SW480 (cell line): Measurements from ENCODE around the gene FOXN4.

ENCODE experiments used
- DNase-seq: peaks from one replicate; pipeline ENCODE4 v3.0.0-alpha.2; 2016; ENCODE audit warnings: low spot score

The FOXN4 gene

DNA sequence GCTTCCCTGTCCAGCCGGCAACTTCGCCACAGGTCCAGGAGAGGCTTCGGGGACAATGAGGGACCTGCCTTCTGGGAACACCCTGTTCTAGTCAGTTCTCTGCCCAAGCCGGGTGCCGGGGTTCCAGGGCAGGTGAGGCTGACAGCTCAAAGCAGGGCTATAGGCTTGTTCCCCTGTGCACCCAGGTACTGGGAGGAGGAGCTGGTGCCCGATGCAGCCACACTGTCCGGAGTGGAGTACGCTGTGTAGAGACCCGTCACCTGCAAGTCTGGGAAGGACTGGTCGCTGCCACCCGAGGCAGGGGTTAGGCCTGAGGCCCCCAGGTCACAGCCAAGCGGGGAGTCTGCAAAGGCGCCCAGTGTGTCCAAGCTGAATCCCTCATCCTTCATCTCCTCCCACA is 29.6 kb downstream of the FOXN4 start:
- no peak for DNase-seq

DNA sequence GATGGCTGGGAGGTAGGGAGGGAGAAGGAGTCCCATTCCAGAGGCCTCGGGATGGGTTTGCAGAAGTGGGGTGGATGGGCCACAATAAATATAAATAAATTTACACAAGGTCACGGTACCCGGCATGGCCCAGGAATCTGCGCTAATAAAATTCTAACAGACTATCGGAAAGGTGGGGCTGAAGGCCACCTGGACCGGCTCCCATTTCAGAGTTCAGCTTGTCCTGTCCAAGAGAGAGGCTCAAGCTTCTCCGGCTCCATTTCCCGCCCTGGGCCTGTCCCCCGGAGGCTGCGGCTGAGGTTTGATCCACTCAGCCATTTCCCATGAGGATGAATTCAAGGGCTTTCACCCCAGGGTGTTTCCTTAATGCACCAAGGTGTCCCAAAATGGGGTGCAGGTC is 30.2 kb downstream of the FOXN4 start:
- no peak for DNase-seq

DNA sequence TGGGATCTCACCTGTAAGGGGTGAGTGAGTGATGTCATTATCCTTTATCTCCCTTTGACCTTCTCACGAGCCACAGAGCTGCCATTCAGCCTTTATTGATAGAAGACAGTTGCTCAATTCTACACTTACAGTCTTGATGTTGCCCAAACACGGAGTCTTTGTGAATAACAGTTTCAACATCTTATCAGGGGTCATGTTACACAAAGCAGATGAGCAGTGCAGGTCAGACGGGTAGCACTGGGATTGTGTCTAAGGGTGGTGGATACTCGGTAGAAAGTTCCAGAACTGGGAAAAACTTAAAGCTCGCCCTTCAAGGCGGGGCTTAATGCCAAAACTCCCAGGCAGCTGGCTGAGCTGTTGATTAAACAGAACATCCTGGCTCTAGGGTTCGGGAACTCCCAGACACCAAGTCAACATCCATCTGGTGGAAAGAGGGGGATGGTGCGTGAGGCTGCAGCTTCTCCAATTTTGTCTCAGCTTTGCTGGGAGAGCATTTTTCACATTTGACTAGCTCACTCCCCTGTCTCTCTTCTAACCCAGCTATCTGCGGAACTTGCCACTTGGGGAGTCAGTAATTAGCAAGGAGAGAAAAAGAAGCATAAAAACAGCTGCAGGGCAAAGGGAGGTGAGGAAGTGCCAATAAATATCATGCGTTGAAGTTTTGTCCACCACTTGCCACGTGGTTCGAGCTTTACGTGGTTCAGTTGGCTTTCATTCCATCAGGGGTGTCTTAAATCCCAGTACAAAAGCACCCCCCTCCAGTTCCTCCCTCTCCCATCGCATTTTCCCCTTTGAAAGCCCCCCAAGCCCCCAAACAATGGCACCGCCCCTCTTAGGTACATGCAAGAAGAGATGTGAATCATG is 31.0 kb downstream of the FOXN4 start:
- no peak for DNase-seq

DNA sequence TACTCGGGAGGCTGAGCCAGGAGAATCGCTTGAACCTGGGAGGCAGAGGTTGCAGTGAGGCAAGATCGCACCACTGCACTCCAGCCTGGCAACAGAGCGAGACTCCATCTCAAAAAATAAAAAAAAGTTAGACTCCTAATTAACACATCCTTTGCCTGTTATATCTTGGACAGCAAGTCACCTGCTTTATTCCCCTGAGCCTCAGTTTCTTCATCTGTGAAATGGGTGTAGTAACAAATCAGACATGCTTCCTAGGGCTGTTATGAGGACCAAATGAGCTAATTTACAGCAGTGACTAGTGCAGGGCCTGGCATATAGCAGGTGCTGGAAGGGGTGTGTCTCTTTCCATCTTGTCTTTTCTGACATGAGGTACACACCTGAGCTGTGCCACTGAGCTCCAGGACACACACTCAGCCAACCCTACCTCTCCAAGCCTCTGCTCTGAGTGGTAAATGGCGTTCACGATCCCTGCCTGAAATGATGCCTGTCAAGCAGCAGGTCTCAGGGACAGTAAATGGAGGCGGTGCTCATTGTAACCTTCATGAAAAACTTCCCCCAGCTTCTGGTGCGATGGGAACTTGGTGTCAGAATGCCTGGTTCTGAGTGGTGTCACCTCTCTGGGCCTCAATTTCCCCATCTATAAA is 31.7 kb downstream of the FOXN4 start:
- no peak for DNase-seq

DNA sequence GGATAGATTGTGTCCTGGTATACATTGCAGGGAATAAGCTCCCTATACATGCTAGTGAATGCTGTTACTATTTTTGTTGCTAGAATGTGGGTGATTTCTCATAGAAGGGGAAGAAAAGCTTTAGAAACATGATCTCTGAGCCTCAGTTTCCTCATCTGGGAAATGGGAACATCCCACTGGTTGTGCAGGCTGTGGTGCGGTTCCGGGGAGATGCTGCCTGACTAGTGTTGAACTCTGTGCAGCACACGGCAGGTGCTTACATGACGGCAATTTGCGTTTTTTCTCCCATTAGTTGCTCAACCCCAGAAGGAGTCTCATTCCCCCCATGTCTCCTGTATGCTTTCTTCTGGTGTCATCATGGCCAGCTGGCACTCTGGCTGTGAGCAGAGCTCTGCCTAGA is 32.9 kb downstream of the FOXN4 start:
- DNase-seq: no peak

DNA sequence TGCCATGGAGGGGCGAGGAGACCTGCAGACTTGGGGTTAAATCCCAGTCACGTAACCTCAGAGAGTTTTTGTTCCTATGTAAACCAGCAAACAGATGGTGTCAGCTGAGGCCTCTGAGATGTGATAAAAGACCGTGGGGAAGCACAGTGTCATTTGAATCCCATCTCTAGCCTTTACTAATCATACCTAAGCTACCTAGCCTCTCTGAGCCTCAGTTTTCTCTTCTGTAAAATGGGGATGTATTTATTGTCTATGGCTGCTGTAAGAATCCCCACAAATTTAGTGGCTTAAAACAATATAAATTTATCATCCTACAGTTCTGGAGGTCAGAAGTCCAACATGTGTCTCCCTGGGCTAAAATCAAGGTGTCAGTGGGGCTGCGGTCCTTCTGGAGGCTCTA is 33.9 kb downstream of the FOXN4 start:
- no peak for DNase-seq

DNA sequence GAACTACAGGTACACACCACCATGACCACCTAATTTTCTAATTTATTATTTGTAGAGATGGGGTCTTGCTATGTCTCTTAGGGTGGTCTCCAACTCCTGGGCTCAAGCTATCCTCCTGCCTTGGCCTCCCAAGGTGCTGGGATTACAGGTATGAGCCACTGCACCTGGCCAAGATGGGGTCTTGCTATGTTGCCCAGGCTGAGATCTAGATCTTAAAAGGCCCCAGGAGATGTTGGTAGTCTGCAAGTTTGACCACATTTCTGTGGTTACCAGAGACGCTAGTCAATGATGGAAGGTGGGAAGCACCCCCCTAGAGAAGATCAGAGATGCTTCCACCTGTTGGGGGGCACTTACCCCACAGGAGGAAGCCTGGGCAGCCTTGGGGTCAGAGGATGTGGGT is 34.7 kb downstream of the FOXN4 start:
- DNase-seq: no peak

DNA sequence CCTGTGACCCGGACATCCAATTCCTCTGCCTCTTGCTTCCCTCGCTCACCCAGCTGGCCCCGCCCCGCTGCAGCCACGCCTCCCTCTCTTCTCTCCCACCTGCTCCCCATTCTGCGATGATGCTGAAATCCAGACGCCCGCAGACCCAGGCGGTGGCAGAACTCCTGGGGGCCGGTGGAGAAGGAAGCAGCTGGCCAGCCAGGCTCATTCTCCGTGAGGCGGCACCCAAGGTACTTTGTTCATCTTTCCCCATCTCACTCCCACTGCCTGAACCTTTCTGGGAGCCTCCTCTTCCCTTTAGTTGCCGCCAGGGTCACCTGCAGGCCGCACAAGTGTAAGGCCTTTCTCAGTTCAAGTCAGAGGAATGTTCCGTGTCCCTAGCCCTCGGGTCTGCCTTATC is 35.7 kb downstream of the FOXN4 start:
- DNase-seq: no peak

DNA sequence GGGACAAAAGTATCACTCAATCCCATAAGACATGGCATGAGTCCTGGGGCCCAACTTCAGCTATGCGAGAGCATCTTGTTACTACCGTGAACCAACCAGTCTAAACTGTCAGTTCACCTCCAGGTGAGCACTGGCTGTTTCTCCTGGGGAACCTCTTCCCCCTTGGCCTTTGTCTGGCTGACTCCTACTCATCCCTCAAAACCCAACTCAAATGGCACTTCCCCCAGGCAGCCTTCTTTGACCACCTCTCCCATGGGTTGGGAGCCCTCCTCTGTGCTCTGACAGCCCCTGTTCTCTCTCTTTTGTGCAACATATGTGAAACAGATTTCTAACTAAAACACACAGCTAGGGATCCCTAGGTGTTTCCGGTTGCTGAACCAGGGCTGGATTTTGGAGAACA is 37.7 kb downstream of the FOXN4 start:
- no peak for DNase-seq

DNA sequence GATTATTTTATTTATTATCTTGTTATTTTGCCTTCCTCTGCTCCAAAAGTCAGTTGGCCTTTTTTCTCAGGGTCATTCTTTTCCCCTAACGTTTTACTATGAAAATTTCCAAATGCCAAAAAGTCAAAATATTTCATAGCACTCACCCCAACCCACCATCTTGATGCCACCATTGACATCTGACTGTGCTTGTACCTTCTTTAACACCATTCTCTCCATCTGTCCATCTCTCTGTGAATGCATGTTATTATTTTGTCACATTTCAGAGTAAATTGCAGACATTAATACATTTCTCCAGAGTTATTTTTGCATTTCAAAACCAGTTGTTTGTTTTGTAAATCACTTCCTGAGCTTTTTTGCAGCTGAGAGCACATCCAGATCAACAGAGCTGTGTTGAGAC is 38.6 kb downstream of the FOXN4 start:
- no peak for DNase-seq

DNA sequence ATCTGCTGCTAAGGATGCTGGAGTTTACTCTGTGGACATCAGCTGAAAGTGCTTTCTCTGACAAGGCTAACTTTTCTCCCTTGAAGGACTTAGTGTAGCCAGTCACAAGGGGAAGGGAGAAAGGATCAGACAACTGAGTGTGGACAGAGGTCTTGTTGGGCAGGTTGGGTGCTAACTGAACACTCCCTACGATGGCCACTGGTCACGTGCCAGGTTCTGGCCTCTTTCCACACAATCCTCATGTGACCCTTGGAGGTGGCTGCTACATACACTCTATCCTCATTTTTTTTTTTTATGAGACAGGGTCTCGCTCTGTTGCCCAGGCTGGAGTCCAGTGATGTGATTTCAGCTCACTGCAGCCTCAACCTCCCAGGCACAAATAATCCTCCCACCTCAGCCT is 39.7 kb downstream of the FOXN4 start:
- no peak for DNase-seq

DNA sequence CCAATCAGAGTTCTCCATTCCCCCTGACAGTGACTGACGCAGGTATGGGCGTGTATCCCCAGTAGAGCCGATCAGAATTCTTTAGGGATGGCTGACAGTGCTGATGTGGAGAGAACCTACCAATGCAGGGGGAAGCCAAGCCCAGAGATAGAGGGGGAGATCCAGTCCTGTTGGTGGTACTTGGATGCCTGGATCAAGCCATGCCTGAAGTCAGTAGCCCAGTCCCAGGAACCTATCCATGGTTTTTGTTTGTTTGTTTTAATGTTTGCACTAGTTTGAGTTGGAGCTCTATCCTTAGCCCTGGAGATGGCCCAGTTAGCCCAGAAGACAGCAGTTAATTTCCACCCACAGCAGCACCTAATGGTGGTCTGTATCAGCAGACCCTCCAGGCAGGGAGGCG is 40.2 kb downstream of the FOXN4 start:
- DNase-seq: no peak

DNA sequence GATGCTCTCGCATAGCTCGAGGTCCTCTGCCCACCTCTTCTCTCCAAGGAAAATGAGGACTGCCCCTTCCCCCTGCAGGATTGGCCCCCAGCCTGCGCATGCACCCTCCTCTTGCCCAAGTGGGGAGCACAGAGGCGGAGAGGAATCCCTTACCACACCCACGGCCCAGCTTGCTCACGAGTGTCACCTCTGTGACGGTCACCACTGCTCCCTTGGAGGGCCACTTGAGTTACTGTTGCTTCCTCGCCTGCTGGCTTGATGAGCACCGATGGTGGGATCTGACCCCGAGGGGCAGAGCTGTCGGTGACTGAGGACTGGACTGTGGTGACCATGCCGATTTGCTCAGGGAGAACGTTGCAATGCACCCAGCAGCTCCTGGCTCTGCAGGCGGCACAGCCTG is 41.7 kb downstream of the FOXN4 start:
- no peak for DNase-seq

DNA sequence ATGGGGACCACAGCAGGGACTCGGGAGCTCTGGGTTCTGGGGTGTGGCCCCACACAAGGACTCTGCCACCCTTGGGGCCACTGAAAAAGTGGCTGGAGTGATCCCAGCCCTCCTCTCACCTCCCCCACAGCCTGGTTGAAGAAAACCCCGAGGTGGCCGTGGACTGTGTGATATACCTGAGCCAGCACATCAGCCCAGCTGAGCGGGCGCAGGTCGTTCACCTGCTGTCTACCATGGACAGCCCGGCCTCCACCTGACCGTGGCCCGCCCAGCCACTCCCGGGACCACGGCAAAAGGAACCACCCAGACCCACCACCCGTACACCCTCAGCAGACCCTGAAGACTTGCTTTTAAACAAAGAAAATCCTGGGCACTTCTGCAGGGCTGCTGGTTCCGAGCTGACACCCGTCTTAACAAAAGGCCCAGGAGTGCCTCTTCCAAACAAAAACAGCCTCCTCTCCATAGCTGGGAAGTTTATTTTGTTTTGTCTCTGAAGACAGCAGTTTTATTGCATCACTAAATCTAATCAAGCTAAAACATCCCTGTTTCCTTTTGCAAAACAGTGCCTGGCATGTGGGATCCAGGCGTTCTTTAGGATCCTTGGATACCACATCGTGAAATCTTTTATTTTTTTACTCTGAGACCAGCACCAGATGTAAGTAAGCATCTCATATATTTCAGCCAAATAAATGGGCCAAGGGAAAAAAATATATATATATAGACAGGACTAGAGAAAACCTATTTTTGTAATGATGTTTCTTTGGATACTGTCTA is 42.8 kb downstream of the FOXN4 start:
- no peak for DNase-seq

DNA sequence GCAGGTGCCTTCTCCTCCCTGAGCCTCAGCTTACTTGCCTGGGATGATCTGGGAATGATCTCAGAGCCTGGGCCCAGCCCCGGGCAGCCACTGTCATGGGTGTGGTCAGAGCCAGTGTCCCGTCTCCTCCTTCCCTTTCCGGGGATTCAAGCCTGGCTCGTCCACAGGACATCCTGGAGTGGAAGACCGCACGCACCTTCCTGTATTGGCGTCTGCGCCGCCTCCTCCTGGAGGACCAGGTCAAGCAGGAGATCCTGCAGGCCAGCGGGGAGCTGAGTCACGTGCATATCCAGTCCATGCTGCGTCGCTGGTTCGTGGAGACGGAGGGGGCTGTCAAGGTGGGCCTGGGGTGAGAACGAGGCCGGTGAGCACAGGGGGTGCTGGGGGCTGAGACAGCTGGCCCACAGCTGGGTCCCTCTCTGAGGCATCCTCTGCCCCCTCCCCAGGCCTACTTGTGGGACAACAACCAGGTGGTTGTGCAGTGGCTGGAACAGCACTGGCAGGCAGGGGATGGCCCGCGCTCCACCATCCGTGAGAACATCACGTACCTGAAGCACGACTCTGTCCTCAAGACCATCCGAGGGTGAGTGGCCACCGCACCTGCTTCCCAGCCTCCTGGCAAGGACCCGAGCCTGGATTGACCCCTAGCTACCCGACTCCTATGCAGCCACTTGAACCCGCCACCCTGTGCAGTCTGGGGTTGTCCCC is 44.0 kb downstream of the FOXN4 start:
- DNase-seq: no peak

DNA sequence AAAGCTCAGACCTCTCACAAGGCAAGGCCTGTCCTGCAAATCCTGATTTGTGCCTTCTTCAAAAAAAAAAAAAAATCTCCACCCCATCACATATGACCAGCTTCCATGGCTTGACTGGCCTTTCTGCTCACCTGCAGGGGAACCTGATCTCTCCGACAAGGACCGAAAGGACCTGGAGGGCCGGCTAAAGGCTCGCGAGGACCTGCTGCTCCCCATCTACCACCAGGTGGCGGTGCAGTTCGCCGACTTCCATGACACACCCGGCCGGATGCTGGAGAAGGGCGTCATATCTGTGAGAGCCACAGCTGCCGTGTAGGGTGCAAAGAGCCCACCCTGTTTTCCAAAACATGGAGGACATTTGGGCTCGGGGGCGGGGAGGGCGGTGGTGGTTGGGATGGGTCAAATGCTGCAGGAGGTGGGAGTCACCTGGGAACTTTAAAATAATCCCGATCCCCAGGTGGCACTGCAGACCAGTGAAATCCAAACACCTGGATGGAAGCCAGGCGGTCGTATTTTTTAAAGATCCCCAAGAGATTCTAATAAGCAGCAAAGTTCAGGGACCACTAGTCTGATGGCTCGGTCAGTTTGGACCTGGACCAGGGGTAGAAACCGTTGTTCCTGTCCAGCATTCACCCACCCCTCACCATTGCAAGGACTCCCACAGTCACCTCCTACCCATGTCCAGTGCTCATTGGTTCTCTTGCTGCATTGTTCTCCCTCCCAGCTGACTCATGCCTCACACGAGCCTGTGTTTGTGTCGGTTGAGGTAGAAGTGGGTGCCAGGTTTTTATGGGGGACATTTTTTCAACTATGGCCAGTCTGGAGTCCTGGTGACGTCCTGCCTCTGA is 44.8 kb downstream of the FOXN4 start:
- DNase-seq: peak; percentile 71

DNA sequence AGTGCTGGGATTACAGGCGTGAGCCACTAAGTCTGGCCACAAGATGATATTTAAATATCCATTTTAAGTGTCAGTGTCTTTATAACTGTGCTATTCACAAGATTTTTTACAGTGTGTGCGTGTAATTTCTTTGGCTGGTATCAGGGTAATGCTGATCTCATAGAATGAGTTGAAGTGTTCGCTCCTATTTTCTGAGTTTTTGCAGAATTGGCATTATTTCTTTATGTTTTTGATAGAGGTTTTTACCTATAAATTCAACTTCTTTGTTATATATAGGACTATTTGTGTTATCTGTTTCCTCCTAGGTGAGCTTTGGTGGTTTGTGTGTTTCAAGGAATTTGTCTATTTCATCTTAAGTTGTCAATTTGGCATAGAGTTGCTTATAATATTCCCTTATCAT is 45.6 kb downstream of the FOXN4 start:
- DNase-seq: no peak

DNA sequence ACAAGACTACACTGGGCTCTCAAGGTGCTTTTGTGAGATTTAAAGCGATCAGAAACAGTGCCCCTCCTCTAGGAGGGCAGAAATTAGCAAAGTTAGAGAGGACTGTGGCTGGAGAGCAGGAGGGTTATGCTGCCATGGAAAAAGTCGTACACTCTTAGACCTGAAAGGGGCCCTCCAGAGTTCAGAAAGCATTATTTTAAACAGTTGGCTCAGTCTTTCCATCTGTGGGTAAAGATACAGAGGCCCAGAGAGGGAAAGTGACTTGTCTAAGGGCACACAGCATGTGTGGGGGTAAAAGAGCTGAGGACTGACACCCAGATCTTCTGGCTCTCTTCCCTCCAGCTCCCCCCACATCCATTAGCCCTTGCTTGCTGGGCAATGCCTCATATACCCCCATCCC is 47.1 kb downstream of the FOXN4 start:
- DNase-seq: no peak

DNA sequence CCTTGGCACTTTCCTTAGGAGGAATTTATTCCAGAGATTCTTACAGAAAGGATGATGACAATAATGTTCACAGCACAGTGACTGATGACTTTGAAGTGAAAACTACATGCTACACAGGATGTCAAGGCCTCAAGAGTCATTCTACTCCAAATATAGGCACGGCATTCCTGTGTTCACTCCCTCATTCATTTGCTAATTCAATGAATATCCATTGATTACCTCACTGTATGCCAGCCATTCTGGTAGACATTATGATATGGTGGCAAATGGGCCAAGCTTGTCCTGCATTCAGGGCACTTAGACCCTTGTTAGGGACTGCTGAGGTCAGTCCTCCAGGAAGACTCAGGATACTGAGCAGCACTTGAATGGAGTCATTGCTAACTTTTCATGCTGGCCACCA is 48.0 kb downstream of the FOXN4 start:
- DNase-seq: no peak

DNA sequence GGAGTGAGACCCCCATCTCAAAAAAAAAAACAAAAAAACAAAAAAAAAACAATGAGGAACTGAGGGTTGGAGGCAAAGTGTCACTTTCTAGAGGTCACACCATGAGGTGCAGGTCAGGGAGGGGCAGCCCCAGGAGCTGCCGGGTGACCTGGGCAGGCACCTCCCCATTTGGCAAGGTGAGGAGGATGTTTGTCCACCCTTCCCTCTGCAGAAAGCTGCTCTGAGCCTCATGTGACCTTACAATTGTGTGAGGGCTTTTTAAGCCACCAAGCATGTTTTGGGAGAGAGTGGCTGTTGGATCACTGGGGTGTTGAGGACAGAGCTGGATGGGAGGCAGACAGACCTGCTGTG is 49.6 kb downstream of the FOXN4 start:
- DNase-seq: no peak
